Stomach (tissue), 4 donors: ENCODE measurements around the gene RASL10B.
"Not testable (repeated sequence)": the region's sequence is repeated elsewhere in the genome, so short reads cannot be mapped to it uniquely, and the experiment has no call there.

Source experiments
- CTCF ChIP-seq, 7 experiments: fragments of 450-650 bp in 4 of 7; fragments of 200-600 bp in 3 of 7; sonication (generic) in 3 of 7; IDR thresholded peaks; one replicate each; pipeline ENCODE4 v1.5.1; 2016 to 2019; ENCODE audit warnings: antibody characterized with exemption in 7 of 7, control low read depth in 2 of 7, mild to moderate bottlenecking in 1 of 7
- POLR2A ChIP-seq, 4 donors: fragments of 450-650 bp; IDR thresholded peaks; one replicate each; pipeline ENCODE4 v1.6.1; 2016; ENCODE audit warnings: antibody characterized with exemption in 4 of 4, control low read depth in 2 of 4, mild to moderate bottlenecking in 1 of 4, moderate library complexity in 1 of 4
- POLR2AphosphoS5 ChIP-seq, 3 donors: sonication (generic); formaldehyde crosslinking; IDR thresholded peaks; one replicate each; pipeline ENCODE4 v1.6.1; 2016; ENCODE audit warnings: antibody characterized with exemption in 3 of 3

- not testable (repeated sequence) for TF ChIP-seq CTCF, POLR2A, POLR2AphosphoS5 (IDR thresholded peaks at IDR 0.05)
Measured at GRCh38 chr17:35751541-35751940, 20.1 kb downstream of the RASL10B start.
